D721Med (cell line): ENCODE data around the gene SKOR1.

Experiments used
- DNase-seq: peaks from one replicate; pipeline ENCODE4 v3.0.0; 2011; ENCODE audit warnings: low spot score; ENCODE audit not compliant: insufficient read length
- FAIRE-seq: peaks from 2 replicates; lab custom pipeline; 2011; peaks lifted over from hg19 to GRCh38; lab: Jason Lieb, UNC
- TF ChIP-seq, protein P1 (sequence below): IDR thresholded peaks from 2 replicates; pipeline ENCODE4 v1.5.1; 2012; ENCODE audit warnings: mild to moderate bottlenecking, control low read depth; ENCODE audit not compliant: insufficient read depth; ENCODE audit errors: missing control alignments

The SKOR1 gene

DNA sequence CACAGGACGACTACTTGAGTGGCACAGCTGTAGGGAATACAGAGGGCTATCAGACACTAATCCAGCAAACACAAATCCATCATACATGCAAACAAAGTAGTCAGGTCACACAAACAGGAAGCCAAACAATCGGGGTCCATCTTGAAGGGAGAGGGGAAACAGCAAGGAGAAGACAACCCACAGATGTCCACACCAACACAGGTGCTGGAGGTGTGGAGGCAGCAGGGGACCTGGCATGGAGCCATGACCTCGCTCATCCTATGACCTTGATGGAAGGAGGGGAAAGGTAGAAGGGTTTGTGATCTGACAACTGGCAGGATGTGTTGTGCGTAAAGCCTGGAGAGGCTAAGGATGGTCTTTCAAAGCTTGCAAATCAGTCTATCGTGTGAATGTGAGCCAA lies 39.9 kb upstream of the SKOR1 start:
- DNase-seq (no peak), FAIRE-seq (no peak)
- TF ChIP-seq, protein P1, sequence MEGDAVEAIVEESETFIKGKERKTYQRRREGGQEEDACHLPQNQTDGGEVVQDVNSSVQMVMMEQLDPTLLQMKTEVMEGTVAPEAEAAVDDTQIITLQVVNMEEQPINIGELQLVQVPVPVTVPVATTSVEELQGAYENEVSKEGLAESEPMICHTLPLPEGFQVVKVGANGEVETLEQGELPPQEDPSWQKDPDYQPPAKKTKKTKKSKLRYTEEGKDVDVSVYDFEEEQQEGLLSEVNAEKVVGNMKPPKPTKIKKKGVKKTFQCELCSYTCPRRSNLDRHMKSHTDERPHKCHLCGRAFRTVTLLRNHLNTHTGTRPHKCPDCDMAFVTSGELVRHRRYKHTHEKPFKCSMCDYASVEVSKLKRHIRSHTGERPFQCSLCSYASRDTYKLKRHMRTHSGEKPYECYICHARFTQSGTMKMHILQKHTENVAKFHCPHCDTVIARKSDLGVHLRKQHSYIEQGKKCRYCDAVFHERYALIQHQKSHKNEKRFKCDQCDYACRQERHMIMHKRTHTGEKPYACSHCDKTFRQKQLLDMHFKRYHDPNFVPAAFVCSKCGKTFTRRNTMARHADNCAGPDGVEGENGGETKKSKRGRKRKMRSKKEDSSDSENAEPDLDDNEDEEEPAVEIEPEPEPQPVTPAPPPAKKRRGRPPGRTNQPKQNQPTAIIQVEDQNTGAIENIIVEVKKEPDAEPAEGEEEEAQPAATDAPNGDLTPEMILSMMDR, result no peak

- DNase-seq (no peak), FAIRE-seq (no peak)
- TF ChIP-seq, protein P1, result no peak
Observed at GRCh38 chr15:67786646-67787045, 38.7 kb upstream of the SKOR1 start.

- DNase-seq (no peak), FAIRE-seq (no peak)
- TF ChIP-seq, protein P1, result no peak
Observed at GRCh38 chr15:67788986-67789385, 36.3 kb upstream of the SKOR1 start.

GRCh38 chr15:67790610-67791319 lies 34.5 kb upstream of the SKOR1 start:
- DNase-seq (no peak), FAIRE-seq (no peak)
- TF ChIP-seq, protein P1, result no peak

DNA sequence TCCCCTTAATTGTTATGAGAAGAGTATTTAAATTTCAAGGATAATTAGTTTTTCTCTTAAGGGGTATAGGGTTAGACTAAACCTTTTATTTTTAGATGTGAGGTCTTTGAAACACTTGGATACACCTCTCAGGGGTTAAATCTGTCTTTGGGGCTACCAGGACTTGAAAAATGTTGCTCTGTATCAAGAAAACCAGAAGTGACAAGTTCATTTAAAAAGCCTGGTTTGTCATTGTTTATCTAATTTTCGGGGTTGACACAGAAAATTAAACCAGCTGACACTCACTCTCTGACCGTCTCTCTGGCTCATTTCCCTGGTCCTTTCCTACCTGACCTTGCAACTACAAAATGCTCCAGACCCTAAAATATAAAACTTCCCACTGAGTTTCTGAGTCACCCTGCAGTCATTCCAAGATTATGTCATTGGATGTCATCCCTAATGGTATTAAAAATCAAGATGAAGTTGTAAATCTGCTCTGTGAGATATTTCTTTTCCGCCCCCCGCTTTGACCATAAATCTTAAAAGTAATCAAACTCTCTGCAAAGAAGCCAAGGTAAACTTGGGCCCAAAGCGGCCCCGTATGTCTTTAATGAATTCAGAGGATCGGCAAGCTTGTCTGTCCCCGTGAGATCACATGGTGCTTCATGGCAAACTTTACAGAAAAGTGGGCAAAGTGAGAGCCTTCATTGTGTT lies 32.9 kb upstream of the SKOR1 start:
- DNase-seq (no peak), FAIRE-seq (no peak)
- TF ChIP-seq, protein P1, result no peak

DNA sequence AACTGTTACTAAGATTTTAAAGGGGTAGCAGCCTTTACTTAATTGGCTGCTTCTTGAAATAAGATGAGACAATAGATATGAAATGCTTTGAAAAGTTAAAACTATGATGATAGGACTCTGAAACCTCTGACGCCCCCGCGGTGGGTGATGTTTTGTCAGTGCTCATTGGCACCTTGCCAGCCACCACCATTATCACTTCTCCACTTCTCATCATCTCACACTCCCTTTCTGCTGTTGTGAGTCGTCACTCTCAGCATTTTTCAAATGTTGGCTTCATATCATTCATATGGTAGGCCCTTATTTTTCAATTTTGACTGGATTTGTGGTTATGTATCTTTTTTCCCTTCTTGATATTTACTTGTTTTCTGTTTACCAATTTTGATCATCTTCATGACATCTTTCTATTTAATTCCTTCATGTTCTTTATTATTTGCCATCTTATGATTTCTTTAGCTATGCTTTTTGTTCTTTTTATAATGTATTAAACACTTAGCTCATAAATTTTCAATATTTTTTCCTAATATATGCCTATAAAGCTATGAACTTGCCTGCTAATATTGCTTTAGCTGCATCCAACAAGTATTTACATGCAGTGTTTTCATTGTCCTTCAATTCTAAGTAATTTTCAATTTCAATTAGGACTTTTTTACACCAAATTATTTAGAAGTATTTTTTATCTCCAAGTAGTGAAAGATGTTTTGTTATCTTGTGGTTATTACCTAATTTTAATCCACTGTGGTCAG lies 30.3 kb upstream of the SKOR1 start:
- no peak for DNase-seq
- TF ChIP-seq, protein P1, result no peak
- no peak for FAIRE-seq
